Right atrium auricular region (tissue), 2 donors: Measurements from ENCODE around the gene BCAS2. TPM values are rescaled to one million over a fixed set of nuclear protein-coding genes. Genes with fewer than 3 reads are reported as not detected.

Experiments used
- DNase-seq: peaks from one replicate; pipeline ENCODE4 v3.0.0-alpha.2; 2019; ENCODE audit warnings: low spot score
- H3K27ac ChIP-seq, 2 donors: fragments of 200-600 bp; sonication (generic); 1 replicate in 1 of 2; 2 replicates in 1 of 2; pipeline ENCODE4 v1.5.1; 2016 to 2019
- H3K27me3 ChIP-seq, 2 donors: fragments of 200-600 bp; sonication (generic); one replicate each; pipeline versions ENCODE4 v1.5.1 to v1.6.0; 2017 to 2019
- H3K36me3 ChIP-seq: fragments of 200-600 bp; sonication (generic); one replicate; pipeline ENCODE4 v1.5.1; 2016
- H3K4me1 ChIP-seq, 2 donors: fragments of 200-600 bp; sonication (generic); one replicate each; pipeline versions ENCODE4 v1.5.1 to v1.6.0; 2017 to 2019
- H3K4me3 ChIP-seq, 2 donors: fragments of 200-600 bp; sonication (generic); 1 replicate in 1 of 2; 2 replicates in 1 of 2; pipeline ENCODE4 v1.5.1; 2017 to 2019; ENCODE audit warnings: mild to moderate bottlenecking in 1 of 2, moderate library complexity in 1 of 2
- H3K9me3 ChIP-seq, 2 donors: fragments of 200-600 bp; sonication (generic); one replicate each; pipeline ENCODE4 v1.5.1; 2019
- total RNA-seq, 2 donors: library from RNA; depleted of rRNA; stranded (reverse); fragments of >200 nt; gene quantifications; one replicate each; pipeline ENCODE4 v1.1.0, GENCODE V29; 2016
- TF ChIP-seq, protein P1 (sequence below), 2 donors: fragments of 200-600 bp; sonication (generic); IDR thresholded peaks; one replicate each; pipeline ENCODE4 v1.5.1; 2019; ENCODE audit warnings: antibody characterized with exemption in 2 of 2

BCAS2 gene
- total RNA-seq, 2 donors from 2014 or later = 28.9 to 30.9 TPM

DNA sequence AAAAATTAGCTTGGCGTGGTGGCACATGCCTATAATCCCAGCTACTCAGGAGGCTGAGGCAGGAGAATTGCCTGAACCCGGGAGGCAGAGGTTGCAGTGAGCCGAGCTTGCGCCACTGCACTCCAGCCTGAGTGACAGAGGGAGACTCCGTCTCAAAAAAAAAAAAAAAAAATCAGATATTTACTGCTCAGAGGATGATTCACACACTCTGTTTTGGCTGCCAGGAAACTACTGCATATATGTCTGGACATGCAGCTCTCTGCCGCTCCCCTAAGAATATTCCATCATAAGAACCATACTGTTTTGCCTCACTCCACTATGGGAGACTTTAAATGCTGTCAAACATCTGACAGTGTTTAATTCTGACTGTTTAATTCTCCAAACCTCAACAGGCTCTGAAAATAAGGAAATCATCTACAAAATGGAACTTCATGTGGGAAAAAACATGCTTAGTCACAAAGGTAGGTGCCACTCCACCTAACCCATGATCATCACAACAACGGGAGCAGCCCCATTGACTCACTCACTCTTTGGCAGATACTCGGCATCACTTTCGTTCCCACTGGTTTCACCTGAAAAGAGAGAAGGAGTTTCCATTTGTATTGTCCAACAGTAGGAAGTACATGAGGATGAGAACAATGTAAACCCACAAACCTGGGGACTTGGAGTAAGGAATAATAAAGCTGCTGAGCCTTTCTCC is 29.3 kb upstream of the BCAS2 start:
- no peaks in the 10 kb centered on the region for H3K36me3 ChIP-seq
- H3K27ac ChIP-seq = no peak overlapping the region
- no peaks in the 10 kb centered on the region for H3K27me3 ChIP-seq
- TF ChIP-seq, protein P1, sequence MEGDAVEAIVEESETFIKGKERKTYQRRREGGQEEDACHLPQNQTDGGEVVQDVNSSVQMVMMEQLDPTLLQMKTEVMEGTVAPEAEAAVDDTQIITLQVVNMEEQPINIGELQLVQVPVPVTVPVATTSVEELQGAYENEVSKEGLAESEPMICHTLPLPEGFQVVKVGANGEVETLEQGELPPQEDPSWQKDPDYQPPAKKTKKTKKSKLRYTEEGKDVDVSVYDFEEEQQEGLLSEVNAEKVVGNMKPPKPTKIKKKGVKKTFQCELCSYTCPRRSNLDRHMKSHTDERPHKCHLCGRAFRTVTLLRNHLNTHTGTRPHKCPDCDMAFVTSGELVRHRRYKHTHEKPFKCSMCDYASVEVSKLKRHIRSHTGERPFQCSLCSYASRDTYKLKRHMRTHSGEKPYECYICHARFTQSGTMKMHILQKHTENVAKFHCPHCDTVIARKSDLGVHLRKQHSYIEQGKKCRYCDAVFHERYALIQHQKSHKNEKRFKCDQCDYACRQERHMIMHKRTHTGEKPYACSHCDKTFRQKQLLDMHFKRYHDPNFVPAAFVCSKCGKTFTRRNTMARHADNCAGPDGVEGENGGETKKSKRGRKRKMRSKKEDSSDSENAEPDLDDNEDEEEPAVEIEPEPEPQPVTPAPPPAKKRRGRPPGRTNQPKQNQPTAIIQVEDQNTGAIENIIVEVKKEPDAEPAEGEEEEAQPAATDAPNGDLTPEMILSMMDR (IDR thresholded peaks at IDR 0.05) = no peak
- no peak overlapping the region for H3K4me3 ChIP-seq
- H3K4me1 ChIP-seq = no peaks in the 10 kb centered on the region
- no peaks in the 10 kb centered on the region for H3K9me3 ChIP-seq
- no peak for DNase-seq

DNA sequence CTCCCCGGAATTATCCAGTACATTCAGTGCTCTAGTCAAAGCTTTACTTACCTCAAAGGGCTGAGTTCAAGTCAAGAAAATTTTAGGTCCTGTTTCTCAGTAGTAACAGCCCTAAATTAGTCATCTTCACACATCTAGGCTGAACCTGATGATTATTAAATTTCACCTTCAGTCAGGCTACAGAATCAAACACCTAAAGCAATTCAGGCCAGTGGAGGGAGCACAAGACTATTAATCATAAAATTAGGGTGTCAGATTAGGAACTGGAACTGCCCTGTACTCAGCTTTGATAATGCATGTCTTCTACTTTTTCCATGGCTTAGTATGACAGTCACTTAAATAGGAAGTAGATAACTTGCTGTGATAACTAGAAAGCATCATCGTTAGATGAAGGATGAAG is 28.4 kb upstream of the BCAS2 start:
- Histone ChIP-seq H3K27ac (no peak overlapping the region), H3K9me3 (no peaks in the 10 kb centered on the region), H3K27me3 (no peaks in the 10 kb centered on the region), H3K4me1 (no peaks in the 10 kb centered on the region), H3K36me3 (no peaks in the 10 kb centered on the region), H3K4me3 (no peak overlapping the region)
- no peak for DNase-seq
- TF ChIP-seq, protein P1 (IDR thresholded peaks at IDR 0.05) = no peak

DNA sequence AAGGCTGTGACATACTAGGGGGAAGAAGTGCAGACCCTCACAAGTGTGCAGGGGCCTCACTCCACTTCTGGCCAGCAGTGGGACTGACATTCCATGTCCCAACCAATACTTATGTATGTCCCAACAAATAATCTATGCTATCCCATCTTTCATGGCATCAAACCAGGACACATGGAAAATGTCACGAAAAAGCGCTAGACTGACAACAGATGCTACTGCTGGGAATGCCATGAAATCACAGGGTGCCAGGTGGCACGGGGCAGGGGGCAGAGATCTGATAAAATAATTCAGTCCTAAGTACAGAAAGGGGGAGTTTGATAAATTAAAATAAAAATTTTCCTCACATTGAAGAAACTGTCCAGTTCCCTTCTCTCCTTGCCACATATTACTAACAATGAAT is 27.6 kb upstream of the BCAS2 start:
- TF ChIP-seq, protein P1 (IDR thresholded peaks at IDR 0.05) = no peak
- no peak overlapping the region for H3K27ac ChIP-seq
- H3K4me1 ChIP-seq = no peaks in the 10 kb centered on the region
- peaks cover 7% of the 10 kb centered on the region for H3K36me3 ChIP-seq
- no peaks in the 10 kb centered on the region for H3K9me3 ChIP-seq
- H3K27me3 ChIP-seq = no peaks in the 10 kb centered on the region
- DNase-seq = no peak
- no peak overlapping the region for H3K4me3 ChIP-seq

DNA sequence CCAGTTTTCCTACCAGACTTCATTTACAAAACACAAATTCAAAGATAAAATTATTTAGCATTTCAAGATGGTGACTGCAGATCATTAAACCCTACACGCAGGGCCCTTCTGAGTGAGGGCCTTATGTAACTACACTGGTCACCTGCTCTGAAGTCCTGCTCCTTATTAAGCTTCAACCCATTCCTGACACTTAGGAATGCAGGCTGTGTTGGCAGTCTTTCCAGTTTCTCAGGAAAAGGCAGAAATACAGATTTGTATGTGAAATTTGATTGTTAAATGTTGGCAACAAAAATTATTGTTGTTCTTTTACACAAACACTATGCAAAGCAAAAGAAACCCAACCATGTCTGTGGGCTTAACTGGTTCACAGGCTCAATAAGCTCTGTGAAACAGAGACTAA is 25.8 kb upstream of the BCAS2 start:
- no peak for DNase-seq
- no peak overlapping the region for H3K4me3 ChIP-seq
- H3K36me3 ChIP-seq = peaks cover 8% of the 10 kb centered on the region
- H3K27ac ChIP-seq = no peak overlapping the region
- H3K4me1 ChIP-seq = no peaks in the 10 kb centered on the region
- H3K9me3 ChIP-seq = no peaks in the 10 kb centered on the region
- H3K27me3 ChIP-seq = no peaks in the 10 kb centered on the region
- TF ChIP-seq, protein P1 (IDR thresholded peaks at IDR 0.05) = no peak

DNA sequence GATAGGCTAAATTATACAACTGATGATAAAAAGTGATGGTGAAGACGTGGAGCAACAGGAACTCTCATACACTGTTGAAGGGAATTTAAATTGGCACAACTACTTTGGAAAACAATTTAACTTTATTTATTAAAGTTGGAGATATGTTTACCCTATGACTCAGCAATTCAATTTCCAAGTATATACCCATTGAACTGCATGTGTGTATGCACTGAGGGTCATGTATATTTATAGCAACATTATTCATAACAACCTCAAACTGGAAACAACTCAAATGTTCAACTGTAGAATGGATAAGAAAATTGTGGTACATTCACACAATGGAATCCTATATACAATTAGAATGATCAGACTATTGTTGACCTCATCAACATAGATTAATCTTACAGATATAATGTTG is 16.5 kb upstream of the BCAS2 start:
- Histone ChIP-seq H3K36me3 (peaks cover 18% of the 10 kb centered on the region), H3K9me3 (no peaks in the 10 kb centered on the region), H3K27ac (no peak overlapping the region), H3K4me3 (no peak overlapping the region), H3K27me3 (no peaks in the 10 kb centered on the region), H3K4me1 (no peaks in the 10 kb centered on the region)
- TF ChIP-seq, protein P1 (IDR thresholded peaks at IDR 0.05) = no peak
- no peak for DNase-seq

DNA sequence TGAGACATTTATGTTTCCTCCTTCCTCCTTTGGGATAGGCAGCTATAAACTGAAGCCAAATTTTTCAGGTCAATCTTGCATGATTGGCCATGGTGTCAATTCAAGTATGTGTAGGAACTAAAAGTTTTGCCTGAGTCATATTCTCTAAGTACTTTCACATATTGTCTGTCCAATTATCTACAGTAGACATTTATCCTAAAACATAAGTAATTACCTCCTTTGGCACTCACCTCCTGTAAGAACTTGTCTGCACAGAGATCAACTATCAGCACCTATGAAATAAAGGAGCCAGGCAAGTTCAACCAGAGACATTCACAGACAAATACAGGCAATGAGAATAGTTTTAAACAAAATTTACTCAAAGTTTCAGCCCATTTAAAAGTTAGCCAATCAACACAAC is 14.2 kb upstream of the BCAS2 start:
- DNase-seq = no peak
- TF ChIP-seq, protein P1 (IDR thresholded peaks at IDR 0.05) = no peak
- Histone ChIP-seq H3K27ac (no peak overlapping the region), H3K27me3 (no peaks in the 10 kb centered on the region), H3K9me3 (no peaks in the 10 kb centered on the region), H3K4me1 (no peaks in the 10 kb centered on the region), H3K4me3 (no peak overlapping the region), H3K36me3 (peaks cover 16% of the 10 kb centered on the region)
